Renal cortical epithelial cell (primary cell): ENCODE data around the gene NFATC2. TPM values are rescaled to one million over a fixed set of nuclear protein-coding genes. Genes with fewer than 3 reads are reported as not detected.
"Not testable (repeated sequence)": the region's sequence is repeated elsewhere in the genome, so short reads cannot be mapped to it uniquely, and the experiment has no call there.

ENCODE experiments used
- DNase-seq: peaks from one replicate; pipeline ENCODE4 v3.0.0-alpha.2; 2011; ENCODE audit warnings: low read depth
- total RNA-seq: library from RNA; depleted of rRNA; stranded (reverse); fragments of >200 nt; gene quantifications from 2 replicates; pipeline ENCODE4 v1.2.3, GENCODE V29; 2014

NFATC2 gene
- total RNA-seq, 1 donor from 2014 or later = under 0.01 TPM

DNA sequence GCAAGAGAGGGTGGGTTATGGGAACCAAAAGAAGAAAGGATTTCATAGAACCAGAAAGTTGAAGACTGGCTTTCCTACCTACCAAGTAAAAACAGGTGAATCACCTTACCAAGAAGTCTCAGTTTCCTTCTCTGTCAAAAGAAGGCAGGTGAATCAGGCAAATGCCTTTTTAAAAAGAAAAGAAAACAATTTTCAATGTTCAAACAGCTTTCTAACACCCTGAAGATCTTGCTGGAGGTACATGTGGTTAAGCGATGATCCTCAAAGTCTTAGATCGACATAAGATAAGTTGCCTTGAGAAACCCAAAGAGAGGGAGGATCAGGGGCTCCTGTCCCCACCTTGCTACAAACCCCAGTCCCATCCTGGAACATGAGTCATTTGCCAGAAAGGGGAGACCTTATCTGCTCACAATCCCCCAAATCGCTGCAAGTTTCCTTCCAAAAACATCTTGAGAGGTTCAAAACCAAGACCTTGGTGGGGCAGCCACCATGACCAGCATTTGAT, 71.6 kb downstream of the NFATC2 start:
- DNase-seq = no peak

DNA sequence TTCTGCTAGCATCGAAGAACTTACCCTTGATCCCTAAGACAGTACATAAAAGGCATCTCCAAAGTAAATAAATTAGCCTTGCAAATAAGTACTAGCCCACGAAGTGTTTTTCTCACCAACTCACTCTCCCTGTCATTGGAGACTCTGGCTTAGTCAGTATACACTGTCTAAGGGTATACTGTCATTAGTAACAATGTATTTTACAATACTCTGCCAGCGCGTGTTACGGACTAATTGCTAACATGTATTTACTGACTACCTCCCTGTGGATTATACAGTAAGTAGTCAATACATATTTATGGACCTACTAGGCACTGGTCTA, 72.1 kb downstream of the NFATC2 start:
- no peak for DNase-seq

DNA sequence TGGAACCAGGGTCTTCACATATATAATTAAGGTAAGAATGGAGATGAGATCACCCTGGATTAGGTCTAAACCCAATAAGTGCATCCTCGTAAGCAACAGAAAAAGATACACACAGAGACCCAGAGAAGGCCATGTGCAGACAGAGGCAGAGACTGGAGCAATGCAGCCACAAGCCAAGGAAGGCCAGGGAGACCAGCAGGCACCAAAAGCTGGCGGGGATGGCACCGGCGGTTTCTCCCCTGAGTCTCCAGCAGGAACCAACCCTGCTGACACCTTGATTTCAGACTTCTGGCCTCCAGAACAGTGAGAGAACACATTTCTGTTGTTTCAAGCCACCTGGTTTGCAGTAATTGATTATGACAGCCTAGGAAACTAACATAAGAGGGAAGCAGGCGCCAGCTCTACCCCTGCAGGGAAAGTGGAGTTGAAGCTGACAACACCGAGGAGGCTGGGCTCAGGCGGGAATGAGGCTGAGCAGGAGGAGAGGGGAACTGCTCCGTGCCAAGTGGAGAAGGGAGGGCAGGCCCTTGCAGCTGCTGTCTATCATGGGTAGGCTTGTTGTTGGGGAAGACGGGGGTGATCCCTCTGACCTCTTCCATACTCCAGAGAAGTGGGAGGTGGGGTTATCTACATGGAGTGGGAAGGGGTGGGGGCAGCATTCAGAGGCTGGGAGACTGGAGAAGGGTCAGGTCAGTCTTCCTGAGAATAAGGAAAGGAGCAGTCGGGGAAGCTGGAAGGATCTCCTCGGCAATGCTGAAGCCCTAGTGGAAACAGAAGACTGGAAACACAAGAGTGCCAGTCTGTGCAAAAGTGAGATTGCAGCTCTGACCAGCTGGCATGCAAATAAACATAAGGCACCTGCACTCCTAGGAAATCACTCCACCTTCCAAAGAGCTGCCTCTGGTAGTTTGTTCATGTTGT, 72.7 kb downstream of the NFATC2 start:
- DNase-seq = no peak

DNA sequence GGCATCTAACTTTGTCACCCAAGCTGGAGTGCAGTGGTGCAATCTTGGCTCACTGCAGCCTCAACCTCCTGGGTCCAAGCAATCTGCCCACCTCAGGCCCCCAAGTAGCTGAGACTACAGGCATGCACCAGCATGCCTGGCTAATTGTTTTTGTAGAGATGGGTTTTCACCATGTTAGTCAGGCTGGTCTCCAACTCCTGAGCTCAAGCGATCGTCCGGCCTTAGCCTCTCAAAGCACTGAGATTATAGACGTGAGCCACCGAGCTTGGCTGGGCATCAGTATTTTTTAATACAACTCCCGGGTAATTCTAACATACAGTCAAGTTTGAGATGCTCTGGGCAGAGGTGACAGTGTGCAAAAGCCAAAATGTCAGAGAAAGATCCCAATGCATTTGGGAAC, 73.5 kb downstream of the NFATC2 start:
- DNase-seq = no peak

DNA sequence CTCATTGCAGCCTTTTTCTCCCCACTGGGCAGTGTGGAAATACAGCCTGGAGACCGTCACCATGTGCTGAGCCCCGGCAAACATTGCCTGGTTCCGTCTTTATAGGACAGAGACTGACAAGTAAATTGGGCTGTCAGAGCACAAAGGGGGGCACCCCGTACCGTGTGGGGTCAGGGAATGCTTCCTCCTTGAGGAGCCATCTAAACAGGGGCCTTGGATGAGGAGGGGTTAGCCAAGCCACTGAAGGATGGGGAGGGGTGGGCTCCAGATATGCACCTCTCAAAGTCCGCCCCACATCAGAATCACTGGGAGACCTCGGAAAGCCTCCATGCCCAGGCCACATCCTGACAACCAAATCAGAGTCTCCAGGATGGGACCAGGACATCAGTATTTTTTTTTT, 73.9 kb downstream of the NFATC2 start:
- DNase-seq = no peak

DNA sequence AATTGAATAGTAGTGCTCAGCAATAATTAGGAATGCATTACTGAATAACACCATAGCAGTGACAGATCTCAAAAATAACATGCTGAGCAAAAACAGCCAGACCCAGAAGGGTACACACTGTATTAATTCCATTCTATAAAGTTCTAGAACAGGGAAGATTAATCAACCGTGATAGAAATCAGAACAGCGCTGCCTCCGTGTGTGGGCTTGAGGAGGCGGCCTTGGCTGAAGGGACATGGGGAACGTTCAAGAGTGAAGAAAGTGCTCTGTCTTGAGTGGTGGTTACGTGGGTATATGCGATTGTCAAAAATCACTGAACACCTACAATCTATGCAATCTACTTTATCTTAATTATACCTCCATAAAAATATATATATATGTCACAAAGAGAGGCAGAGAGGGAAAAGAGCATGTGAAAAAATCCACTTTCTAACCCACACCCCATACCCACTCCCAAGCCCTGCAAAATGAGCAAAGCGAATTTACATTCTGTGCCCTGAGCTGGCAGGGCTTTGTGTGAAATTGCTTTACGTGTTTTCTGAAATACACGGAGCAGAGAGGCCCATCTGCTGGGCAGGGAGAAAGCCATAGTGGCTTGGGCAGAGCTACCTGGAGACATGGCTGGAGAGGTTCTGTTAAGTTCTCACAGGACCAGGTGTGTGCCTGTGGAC, 74.4 kb downstream of the NFATC2 start:
- DNase-seq = no peak

DNA sequence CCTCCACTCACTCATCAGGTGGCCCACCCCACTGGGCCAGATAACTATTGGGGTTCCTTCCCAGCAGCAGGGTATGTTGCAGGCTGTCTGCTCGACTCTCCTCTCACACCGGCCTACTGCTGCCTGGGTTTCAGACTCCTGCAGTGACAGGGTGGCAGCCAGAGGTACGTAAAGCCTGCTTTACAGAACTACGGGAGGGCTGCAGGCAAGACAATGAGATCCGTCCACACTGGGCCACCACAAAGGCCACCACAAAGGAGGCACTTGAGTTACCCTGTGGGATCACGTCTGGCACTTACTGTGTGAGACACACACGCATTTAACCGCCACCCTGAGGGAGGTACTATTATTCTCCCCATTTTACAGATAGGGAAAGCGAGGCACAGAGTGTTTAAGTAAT, 78.5 kb downstream of the NFATC2 start:
- DNase-seq = no peak

DNA sequence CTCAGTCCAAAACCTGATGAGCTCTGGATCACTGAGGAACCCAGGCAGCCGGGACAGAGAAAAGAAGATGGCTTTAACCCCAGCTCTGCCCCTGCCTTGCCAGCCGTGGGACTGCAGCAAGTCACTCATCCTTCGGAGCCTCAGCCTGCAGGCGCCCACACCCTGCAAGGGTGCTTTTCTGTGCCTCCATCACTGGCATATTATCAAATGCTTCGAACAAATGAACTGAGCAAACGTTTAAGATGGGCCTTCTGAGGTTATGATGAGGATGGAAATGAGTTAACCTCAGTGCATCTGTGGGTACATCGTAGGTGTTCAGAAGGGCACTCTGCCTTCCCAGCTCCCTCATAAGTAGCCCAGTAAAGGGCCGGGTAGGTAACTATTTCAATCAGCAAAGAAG, 79.0 kb downstream of the NFATC2 start:
- no peak for DNase-seq

DNA sequence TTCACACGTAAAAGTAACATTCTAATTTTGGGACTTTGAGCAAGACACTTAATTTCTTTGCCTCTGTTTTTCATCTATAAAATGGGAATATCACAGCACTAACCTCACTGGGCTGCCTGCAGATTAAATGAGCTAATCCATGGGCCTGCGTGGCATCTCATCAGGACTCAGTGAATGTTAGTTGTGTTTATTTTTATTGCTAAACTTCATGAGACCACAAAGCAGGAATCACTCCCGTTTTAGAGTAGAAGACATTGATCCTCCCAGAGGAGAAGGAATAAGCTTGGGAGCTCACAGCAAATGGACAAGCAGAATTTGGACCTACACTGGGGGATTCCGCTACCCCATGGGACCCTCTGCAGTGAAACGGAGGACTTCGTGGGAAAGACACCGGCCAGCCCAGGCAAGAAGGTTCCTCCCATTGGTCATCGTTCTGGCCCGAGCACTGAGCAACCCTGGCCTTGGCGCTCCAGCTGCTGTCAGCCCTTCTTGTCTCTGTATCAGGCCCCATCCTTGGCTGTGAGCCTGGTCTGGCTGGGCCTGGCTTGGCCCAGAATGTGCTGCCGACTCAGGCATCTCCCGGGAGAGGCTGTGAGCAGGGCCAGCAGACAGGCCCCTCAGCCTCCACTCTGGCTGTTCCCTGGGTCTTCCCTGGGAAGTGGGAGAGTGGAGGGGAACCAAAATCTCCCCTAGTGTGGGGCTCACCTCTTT, 79.8 kb downstream of the NFATC2 start:
- DNase-seq = no peak

DNA sequence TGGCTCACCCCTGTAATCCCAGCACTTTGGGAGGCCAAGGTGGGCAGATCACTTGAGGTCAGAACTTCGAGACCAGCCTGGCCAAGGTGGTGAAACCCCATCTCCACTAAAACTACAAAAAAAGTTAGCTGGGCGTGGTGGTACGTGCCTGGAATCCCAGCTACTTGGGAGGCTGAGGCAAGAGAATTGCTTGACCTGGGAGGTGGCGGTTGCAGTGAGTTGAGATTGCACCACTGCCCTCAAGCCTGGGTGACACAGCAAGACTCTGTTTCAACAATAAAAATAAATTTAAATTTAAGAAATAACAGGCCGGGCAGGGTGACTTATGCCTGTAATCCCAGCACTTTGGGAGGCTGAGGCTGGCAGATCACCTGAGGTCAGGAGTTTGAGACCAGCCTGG, 80.7 kb downstream of the NFATC2 start:
- not testable (repeated sequence) for DNase-seq

DNA sequence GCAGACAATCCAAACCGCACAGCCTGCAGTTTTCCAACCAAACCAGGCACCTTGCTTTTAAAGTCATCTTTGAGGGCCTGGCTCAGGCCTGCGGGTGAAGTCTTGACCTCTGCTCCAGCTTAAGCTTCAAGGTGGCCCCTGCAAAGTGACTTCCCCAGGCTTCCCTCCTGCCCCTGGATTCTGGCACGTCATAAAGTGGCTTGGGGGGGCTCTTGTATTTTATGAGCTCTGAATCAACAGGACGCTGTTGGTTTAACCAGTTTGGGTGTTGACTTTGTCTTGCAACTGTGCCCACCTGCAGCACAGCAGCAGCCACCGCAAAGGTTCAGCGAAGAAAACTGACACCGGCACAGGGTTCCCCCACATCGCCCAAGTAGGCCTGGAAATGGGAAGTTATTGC, 81.2 kb downstream of the NFATC2 start:
- DNase-seq = no peak

DNA sequence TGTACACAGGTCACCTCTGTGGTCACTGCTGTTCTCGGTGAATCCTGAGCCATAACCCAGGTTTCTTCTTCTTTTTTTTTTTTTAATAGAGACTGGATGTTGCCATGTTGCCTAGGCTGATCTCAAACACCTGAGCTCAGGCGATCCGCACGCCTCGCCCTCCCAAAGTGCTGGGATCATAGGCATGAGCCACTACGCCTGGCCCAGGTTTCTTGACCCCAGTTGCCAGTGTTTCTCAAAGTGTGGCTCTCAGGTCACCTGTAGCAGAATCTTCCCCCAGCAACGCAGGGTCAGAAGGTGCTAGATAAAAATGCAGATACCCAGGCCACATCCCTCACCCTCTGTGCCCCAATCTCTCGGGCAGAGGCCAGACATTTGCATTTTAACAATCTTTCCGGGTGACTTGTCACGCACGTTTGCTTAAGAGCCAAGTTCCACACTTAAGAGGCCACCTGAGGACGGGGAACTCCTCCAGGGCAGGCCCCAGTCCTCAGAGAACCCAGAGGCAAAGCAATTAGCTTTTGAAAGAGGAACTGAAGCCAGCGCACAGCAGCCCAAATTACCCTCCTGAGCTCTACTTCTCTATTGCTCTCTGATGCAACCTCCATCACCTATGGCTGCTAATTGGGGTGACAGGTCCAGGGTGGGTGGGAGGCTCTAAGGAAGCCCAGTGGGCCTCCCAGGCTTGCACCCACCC, 81.8 kb downstream of the NFATC2 start:
- DNase-seq = no peak

DNA sequence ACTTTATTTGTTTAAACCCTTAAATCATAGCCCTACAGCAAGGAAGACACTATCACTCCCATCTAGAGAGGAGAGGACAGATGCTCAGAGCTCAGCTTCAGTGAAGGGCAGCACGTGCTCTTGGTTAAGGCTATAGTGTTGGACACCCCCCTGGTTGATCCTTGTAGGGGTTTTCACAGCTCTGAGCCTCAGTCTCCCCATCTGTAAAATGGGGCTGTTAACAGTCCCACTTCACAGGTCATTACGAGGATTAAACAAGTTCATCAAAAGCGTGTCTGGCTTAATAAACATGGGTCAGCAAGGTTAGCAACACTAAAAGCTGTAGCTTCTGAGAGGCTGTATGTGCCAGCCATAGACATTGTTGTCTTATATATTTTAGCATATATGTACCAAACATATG, 82.4 kb downstream of the NFATC2 start:
- DNase-seq = no peak

DNA sequence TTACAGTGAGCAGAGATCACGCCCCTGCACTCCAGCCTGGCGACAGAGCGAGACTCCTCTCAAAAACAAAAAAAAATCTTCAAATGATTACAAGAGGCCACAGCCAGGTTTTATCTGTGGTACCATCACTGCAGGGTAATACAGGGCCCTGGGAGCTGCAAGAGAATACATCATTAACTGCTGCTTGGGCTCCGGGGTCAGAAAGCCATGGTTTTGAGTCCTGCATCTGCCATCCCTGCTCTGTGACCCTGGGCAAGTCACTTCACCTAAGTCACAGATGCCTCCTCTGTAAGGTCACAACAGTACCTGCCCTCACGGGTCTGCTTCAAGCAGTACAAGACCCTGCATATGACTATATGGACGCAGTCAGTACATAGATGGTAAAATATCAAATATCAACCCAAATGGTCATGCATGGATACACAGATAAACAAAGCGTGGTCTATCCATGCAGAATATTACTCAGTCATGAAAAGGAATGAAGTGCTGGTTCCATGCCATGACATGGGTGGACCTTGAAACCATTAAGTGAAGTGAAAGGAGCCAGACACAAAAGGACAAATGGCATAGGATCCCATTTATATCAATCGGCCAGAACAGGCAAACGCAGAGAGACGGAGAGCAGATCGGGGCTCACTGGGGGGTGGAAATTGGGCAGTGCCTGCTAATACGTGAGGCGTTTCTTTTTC, 83.6 kb downstream of the NFATC2 start:
- DNase-seq = no peak

DNA sequence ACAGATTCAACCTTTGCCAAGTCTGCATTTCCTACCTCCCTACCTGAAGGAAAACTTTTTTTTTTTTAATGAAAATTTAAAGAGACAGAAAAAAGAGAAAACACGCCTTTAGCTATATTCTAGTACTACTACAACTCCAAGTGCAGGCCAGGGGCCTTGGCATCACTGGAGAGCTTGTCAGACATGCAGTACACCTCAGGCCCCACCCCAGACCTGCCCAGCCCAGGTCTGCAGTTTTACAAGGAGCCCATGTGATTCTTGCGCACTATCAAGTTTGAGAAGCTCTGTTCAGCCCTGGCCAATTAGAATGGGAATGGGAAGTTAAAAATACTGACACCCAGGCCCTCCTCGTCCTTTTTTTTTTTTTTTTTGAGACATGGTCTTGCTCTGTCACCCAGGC, 85.0 kb downstream of the NFATC2 start:
- no peak for DNase-seq

DNA sequence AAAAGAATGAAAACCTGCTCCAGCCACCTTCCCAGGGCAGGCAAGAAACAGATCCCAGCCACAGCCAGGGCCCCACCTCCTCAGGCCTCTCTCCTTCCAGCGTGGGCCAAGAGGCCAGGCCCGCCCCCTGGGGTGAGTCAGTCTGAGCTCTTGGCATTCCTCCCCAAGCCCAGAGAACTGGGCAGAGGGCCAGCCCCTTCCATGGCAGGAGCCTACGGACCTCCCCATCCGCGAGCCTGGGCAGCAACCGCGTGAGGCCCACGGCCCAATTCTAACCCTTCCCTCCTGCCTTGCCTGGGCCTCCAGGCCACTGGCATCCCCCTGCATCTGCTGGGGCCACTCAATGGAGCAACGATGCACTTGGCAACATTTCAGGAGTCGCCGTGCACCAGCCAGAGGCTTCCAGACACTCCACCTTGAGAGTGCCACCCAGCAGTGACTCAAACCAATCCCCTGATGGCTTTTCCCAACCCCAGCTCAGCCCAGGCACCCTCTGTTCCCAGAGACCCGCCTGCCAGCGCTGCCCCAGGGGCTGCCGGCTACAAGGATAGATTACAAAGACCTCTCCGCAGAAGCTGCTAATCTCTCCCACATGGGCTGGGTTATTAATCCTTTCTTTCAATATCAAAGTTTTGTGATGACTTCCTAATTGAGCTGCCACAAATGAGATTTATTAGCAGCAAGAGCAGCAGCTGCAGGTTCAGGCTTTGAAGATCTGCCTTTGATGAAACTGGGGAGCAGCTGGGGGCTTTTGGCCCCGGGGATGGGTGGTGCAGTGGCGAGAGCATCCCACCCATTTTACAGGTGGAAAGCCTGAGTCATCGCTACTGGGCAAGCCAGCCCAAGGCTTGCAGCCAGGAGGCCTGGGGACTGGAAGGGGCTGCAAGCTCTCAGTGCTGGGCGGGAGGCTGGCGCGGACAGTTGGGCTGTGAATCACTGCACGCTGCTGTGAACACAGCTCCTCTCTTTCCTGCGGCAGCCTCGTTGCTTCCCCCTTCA, 85.7 kb downstream of the NFATC2 start:
- peak; percentile 93 for DNase-seq

DNA sequence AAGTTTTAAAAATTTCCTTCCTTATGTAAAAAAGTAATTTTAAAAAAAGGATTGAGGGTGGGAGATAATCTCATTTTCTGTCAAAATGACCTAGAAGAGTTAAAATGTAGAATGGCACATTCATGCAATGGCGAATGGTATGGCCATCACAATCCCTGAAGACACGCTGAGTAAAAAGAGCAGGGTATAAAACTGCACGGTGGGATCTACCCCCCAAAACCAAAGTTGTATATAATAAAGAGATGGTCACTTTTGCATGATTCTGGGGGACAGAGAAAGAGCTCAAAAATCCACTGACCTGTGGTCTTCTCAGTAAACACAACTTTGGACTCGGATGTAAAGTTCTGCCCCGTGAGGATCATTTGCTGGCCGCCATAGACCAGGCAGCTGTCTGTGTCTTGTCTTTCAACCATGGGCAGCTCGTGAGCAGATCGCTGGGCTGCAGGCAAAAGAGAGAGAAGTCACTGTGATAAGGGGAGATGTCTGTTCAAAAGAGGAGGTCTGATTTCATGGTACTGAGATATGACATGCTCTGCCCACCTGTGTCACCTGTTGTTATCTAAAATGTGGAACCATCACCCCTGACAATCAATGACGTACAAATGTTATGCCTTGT, 88.2 kb downstream of the NFATC2 start:
- DNase-seq = no peak

DNA sequence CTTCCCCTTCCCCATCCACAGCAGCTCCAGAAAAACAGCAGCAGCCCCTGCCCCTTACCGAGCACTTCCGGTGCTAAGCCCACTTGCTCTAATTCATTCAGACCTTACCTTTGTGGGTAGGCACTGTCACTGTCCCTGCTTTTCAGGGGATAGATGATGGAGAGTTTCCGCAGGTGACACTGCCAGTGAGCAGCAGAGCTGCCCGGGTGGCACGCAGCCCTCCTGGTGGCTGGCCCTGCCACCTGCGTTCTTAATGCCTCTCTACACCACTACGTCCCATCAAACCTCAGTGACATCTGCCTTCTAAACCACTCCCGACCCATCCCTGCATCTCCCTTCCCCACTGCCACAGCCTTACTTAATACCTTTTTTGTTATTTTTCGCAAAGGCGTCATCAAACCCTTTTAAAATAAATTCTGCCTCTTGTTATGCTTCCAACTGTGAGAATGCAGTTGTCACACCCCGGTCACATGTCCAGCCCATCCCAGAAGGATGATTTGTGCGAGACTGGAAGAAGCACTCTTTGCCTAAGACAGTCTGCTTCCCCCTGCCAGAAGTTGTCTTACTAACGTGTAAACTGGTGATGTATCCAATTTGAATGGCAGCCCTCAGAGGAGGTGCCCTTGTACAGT, 89.7 kb downstream of the NFATC2 start:
- no peak for DNase-seq

DNA sequence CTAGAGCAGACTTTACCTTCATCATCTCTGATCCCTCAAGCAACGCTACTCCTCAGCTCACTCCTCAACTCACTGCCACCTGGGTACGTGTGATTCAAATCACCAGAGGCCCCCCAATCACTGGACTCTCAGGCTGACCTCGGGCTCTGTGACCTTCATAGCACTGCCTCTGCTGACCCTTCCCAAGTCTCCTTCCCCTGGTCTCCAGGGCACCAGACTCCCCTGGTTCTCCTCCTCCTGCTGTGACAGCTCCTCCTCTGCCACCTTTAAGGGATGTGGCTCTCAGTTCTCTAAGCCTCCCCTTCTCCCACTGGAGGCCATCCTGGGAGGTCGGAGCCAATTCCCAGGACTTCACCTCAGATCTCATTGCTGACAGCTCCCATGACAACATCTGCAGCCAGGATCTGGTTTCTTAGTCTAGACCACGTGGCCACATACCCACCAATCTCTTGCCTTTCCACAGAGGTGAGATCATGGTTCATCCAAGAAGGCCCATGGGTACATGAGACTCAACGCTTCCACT, 90.4 kb downstream of the NFATC2 start:
- no peak for DNase-seq
